NCI-H460 (cell line): ENCODE results near the gene SEC31A. TPM values are rescaled to one million over a fixed set of nuclear protein-coding genes. Genes with fewer than 3 reads are reported as not detected.

ENCODE experiments used
- DNase-seq: peaks from one replicate; pipeline ENCODE4 v3.0.0-alpha.2; 2016; ENCODE audit warnings: low read depth; ENCODE audit errors: extremely low read depth
- total RNA-seq: library from RNA; depleted of rRNA; stranded (reverse); fragments of >200 nt; shearing (Covaris generic); gene quantifications from 2 replicates; pipeline ENCODE4 v1.2.3, GENCODE V29; 2014

SEC31A gene
- total RNA-seq, 1 experiment from 2014 or later: 104 TPM

DNA sequence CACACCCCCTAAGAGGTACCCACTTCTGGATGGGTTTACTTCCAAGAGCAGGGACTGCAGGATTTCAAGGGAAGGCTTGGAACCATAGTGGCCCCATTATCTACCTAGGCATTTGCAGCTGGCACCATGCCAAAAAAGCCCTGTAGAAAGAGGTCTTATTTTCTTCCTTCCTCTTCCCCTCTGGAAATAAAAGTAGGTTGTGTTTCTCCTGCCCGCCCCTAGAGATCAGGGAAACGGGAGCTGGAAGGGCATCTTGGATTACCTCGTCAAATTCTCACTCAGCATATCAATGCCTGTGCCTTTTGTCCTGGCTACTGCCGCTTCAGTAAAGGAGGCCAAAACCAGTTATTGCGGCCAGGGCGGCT is 93.9 kb downstream of the SEC31A start:
- no peak for DNase-seq

DNA sequence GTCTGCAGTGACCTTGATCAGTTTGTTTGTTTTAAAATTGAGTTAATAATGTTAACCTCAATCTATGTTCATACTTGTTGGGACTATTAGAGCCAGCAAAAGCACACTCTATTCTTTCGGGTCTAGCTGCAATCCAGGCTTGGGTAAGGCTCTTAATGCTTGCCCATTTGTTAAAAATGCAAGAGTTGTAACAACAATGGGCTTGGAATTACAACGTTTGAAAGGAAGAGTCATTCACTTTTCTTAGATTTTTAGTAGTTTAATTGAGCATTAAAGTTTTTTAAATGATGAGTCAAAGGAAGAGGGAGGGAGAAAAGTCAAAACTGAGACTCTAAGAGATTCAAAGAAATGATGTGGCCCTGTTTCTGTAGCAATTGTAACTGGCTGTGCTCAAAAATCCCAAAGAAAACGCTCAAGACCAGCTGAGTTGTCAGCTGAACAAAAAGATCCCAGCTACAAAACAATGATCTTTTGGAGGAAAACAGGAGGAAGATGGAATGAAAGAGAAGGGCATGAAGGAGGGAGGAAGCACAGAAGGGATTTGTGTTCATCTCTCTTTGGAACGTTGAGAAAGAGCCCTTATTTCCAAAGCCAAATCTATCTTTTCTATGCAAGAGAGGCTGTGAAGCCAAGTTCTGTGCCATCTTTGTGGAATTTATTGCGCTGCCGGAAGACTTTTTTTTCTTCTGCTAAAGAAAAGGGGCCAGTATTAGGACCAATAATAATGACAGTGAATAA is 97.9 kb downstream of the SEC31A start:
- DNase-seq: no peak

DNA sequence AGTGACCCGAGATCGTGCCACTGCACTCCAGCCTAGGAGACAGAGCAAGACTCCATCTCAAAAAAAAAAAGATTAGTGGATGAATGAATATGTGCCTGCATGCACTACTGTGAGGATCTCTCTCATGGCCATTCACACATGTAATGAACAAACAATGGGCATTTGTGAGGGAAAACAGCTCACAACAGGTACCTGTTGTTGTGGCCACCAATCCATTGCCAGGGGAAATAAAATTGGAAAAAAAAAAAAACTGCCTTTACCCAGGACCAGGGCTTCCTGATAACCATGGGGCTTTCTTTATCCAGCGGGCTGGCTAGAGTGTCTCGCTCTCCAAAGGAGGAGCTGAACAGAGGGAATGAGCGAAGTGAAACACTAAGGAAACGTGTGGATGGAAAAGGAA is 99.8 kb downstream of the SEC31A start:
- no peak for DNase-seq

DNA sequence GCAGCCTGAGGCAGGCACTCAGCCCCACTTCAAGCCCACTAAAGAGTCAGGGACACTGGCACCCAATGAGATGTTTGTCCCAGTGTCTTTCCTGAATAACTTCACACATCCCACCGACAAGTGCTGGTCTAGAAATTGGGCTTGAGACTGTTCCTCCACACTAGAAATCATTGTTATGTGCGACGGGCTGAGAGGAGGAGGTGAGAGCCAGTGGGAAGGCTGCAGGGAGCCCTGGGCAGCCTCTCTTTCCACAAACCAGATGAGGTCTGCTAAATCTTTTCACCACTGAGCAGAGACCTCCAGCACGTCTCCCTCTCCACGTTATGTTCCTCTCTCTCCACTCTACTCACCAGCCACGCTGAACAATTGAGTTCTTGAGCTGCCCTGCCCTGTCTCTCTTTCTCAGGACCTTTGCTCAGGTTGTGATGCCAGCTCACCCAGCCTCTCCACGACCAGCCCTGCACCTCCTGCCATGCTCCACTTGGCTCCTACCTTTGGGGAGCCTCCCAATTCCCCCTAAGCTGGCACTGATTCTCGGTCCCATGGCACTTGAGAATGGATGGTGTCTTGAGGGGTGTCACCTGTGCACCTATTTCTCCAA is 100.8 kb downstream of the SEC31A start:
- no peak for DNase-seq

DNA sequence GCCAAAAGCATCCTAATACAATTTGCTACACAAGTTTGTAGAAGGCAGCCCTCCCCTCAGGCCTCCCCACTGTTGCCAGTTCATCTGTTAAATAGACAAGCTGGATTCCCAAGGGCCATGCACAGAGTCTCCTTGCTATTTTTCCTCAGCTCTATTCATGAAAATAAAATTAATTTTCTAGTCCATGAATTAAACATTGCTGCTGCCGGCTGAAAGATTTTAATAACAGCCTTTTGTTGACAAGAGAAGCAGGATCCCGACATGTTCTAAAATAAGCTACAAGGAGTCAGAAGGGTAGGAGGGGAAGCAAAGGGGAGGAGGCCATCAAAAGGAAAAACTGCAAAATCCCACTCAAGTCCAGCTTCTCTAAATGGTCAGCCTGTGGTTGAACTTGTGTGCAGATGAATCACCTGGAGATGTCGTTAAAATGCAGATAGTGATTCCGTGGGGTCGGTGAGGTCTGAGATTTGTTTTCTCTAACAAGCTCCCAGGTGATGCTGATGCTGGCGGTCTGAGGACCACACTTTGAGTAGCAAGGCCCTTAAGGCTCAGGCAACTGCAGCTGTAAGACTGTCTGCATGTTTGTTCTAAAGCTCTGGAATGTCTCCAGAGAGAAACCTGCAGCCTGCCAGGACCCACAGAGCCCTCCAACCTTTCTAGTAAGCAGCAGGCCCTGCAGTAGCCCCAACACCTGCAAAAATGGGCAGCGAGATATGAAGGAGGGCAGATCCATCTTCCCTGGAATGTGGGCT is 101.8 kb downstream of the SEC31A start:
- no peak for DNase-seq

DNA sequence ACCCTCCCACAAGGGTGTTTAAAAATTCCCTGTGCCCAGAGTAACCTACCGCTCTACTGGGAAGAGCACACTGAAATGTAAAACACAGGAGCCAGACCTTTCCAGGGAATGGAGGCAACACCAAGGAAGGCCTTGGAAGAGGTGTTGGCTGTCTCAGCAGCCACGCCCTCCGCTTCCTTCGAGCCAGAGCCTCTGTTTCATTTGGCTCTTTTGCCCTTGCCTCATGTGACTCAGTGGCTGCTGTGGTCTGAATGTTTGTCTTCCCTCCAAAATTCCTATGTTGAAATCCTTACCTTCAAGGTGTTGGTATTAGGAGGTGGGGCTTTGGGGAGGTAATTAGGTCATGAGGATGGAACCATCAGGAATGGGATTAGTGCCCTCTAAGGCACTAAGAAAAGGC is 103.6 kb downstream of the SEC31A start:
- no peak for DNase-seq

DNA sequence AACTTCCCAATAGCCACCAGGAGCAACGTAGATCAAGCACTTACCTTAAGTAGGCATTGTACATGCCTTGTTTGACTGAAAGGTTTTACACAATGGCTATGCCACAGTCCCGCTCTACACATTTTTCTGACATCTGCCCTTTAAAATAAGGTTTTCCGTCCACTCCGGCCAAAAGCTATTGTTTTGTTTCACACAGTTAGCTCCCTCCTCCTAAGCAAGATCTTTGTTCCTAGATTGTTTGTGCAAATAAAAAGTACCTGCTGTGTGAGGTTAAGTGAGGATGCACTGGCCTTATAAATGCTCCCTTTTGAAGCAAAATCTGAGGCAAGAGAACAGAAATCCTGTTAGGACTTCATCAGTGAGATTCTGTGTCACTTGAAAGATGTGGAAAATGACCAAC is 104.1 kb downstream of the SEC31A start:
- no peak for DNase-seq

DNA sequence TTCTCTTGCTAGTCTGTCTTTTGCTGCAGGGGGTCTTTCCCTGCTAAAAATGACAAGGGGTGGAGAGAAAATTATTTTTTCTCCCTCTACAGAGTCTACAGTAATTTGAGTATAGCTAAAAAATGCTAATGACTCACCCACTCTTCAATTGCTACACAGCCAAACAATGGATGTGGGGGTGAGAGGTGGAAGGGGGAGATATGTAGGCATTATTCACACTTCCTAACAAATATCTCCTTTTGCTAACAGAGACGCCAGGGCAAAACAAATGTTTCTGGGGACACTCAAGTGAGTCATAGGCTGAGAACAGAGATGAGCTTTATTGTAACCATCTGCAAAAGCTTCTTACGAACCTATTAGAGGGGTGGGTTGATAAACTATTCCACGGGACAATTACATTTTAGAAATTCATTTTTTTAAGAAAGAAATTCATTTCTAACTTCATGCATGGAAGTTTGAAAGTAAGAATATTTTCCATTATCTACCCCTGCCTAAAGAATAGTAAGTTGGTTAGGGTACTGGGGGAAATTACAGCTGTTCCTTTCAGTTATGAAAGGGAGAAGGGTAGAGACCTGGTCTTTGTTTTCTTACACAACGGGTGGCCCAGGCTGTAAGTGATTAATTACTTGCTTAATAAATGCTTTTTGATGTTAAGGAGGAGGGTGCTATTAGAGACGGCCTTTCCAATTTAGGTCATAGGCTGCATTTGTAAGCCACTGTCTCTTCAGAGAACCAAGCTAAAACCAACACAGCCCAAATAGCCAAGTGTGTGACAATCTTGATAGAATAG is 105.1 kb downstream of the SEC31A start:
- DNase-seq: no peak

DNA sequence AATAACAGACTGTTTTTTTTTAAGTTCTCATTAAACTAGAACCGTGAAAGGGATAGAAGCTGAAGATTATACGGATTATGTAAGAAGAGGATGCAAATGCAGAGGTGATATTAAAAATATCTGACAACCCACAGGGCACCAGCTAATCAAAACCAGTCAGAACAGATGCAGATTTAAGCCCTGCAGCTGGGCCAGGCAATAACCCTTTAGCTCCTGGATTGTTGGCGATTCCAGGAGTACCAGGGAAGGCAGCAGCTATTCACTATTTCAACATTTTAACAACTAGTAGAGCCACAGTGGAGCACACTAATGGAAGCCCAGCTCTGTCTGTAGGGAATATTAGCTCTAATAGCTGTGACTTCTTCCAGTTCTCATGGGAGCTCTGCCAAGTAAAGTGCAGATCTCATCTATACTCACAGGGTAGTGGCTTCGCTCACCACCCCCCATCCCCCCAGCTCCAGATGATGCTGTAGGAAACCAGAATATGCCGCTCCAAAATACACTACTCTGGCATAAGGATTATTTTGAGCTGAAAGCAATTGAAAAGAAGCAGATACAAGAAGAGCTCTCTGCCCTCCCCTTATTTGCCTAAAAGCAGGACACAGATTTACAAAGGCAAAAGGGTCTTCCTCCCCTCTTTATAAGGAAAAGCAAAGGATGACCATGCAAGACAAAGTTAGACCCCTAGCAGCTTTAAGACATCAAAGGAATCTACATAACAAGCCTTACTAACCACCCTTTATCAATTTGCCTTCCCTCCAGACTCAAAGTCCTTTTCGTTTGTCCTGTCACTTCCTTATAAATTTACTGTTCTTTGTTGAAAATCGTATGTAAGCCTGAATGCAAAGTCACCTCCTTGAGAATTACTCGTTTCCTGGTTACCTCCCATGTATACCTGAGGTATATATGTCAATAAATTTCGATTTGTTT is 106.0 kb downstream of the SEC31A start:
- no peak for DNase-seq

DNA sequence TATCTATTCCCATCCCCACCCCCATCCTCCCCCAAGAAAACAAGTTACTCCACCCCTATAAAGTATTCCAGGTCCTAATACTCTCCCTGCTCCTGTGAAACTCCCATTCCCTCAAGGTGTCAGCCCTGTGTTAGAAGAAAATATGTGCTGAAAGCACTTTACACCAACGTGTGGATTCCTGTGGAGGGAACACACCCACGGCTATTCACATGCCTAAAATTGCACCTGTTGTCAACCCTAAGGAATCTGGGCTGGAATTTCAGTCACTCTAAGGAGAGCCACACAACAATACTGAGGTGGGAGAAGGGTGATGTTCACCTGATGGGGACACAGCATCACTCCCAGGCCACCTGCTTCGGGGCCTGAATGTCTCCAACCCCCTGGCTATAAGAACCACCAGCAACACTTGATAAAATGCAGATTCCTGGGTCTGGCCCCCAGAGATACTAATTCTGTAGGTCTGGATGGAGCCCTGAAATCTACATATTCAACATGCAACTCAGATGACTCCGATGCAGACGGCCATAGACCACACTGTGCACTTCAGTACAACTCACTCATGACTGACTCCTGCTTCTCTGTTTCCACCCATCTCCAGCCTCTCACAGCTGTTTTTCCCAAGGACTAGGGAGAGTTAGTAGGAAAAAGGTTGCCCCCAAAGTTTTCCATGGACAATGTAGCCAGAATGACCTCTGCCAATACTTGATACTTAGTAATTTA is 108.2 kb downstream of the SEC31A start:
- no peak for DNase-seq

DNA sequence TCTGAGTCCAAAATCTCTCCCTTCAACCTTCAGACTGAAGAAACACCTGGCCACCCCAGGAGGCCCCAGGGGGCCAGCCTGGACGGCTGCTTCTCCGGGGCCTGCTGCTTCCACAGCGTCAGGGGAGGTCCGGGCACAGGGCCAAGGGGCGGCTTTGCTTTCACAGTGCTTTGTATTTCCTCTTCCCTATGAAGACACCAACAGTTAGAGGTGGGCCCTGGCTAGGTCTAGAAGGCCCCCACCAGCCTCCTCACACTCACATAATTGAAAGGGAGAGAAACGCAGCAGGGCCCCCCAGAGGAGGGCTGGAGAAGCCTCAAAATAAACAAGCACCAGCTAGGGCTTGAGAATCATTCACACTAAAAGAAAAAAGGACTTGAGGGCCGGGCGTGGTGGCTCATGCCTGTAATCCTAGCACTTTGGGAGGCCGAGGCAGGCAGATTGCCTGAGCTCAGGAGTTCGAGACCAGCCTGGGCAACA is 110.2 kb downstream of the SEC31A start:
- no peak for DNase-seq

DNA sequence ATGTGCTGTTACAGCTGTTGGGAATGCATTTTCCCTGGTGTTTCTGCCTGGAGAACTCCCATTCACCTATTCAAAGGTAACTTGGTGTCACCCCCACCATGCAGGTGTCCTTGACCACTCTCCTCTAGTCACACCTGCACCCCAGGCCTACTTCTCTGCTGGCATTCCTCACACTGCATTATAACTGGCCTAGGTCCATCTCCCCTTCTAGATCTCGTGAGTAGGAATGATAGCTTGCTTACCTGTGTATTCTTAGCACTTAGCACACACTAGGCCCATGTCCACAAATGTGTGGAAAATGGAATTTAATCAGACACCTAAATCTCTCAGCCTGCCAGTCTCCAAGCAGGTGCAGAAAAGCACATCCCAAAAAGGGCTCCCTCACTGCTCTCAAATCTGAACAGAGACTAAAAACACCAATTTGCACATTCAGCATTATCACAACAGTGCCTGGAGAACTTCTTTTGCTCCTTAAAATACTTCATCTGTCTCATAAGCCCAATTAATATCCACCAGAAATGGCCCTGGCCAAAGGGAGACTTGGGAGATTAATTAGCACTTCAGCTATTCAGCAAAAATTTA is 110.7 kb downstream of the SEC31A start:
- DNase-seq: no peak

DNA sequence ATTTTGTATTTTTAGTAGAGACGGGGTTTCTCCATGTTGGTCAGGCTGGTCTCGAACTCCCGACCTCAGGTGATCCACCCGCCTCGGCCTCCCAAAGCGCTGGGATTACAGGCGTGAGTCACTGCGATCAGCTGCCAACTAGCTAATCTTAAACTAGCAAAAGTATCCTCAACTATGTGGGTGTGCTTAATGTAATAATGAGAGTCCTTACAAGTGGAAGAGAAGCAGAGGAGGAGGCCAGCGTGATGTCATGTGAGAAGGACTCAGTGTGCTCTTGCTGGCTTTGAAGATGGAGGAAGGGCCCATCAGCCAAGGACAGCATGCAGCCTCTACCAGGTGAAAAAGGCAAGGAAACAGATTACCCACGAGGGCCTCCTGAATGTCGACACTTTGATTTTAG is 111.9 kb downstream of the SEC31A start:
- no peak for DNase-seq

DNA sequence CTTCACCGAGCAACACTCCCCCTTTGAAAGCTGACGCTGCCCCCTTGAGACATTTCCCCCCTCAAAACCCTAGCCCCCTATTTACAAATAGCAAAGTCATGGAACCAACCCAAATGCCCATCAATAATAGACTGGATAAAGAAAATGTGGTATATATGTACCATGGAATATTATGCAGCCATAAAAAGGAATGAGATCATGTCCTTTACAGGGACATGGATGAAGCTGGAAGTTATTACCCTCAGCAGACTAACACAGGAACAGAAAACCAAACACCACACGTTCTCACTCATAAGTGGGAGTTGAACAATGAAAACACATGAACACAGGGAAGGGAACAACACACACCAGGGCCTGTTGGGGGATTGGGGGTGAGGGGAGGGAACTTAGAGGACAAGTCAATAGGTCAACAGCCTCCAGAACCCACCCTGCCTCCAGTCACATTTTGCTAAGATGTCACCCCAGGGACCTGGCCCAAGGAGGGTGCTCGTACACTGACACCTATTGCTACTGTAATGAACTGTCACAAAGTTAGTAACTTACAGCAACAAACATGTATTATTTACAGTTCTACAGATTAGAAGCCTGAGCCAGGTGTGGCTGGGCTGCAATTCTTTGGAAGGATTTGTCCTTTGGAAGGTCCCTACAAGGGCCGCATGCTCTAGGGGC is 113.0 kb downstream of the SEC31A start:
- DNase-seq: no peak

DNA sequence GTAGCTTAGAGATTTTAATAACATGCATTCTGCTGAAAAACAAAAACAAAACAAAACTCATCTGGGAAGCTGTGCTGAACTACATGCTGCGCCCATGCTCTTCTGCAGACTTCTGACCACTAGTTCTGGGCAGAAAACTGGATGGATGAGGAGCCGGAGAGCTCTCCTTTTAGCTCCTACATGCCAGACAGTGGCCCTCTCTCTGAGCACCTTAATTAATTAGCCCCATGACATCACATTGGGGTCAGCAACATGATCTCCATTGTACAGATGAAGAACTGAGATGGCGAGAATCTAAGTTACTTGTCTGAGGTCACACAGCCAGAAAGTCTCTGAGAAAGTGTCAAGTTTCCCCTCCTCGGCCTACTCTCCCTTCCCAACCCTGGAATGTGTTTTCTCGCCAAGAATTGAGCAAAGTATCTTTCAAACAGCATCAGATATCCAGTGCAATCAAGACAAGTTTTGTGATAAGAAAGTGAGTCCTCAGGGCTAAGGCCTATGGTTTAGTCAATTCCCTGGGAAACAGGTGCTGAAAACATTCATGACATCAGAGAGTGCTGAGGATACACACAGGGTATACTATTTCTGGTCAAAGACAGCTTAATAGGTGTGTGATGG is 113.9 kb downstream of the SEC31A start:
- DNase-seq: no peak

DNA sequence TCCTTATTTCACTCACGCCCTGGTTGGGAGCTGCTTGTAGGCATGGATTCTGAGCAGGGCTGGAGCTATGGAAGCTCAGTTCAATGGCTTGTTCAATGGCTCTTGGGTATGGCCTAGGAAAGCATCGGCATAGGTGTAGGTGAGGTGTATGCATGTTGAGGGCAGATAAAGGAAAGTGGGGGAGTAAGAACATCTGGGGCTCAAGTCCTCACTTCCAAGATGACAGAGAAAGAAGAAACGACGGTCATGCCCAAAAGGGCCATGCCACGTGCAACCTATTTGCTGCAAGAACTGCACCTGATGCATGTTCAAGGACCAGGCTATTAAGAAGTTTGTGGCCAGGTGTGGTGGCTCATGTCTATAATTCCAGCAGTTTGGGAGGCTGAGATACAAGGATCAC is 115.7 kb downstream of the SEC31A start:
- no peak for DNase-seq

DNA sequence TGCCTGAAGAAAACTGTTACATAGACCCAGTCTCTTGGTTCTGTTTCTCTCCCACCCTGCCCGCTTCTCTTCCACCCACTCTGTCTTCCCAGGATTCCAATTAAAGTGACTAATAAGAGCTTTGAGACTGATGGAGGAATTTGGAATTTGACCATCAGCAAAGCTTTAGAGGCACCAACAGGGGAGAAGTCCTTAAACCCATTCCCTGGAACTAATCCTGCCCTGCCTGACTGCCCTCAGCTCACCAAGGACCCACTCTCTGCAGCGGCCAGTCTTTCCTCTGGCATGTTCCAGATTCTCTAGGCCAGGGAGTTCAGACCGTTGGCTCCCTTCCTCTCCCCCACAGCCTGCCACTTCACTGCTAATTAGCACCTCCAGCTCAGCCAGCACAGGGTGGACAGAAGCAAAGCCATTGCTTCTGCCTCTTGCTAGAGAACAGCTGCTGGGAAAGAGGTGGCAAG is 116.2 kb downstream of the SEC31A start:
- DNase-seq: no peak

DNA sequence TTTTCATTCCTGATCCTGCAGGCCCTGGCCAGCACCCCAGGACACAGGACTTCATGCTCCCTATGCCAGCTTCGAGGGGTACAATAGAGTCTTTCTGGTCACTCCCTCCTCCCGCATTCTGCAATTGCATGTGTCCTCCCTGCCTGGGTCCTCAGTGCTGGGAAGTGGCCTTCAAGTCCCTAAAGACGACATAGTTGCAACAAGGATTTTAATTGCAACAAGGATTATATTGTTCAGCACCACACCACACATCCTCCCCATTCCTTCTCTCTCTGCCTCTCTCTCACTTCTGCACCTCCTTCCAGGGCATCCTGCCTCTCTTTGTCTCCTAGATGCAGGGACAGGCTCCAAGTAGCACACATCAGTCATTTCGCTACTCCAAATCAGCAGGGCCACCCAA is 117.9 kb downstream of the SEC31A start:
- DNase-seq: no peak
